ENCODE data around the gene SGCA.

Gene SGCA

DNA sequence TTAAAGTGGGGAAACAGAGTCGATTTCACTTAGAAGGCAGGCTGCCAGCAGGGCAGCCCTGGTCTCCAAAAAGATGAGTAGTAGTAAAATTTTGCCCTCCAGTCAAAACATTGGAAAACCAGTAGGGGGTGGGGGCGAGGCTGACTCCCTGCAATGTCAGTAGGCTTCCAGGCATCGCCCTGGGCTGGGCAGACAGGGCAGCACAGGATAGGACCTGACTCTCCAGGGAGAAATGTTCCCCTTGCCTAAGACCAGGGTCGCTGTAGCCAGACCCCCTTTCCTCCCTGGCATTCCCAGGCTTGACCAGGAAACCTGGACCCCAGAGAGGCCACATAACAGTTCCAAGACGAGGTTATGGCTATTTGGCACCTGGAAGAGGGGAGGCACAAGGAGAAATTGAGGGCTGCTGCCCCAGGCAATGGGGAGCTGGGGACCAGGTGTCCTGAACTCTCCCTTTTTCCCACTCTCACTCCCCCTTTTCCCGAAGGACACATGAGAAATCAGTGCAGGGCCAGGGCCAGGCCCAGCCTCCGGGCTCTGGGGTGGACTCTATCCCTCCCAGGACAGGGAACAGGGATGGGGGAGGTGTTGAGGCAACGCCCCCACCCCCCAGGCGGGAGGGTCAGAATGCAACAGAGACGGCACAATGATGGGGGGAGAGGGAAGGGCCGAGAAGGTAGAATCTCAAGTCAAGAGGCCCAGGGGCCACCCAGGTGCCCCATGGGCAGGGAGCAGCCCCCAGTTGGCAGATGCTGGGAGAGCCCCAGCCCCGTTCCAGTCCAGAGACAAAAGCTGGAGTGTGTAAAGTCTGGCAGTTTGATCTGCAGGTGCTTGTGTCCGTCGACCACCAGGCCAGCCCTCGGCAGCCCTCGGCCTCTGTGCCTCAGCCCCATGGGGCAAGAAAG, 31.3 kb upstream of the SGCA start:
- no peak for DNase-seq (ENCODE audit: insufficient read length, low spot score)
- 0 out of 2 replicates have a peak, but pooled peaks have one; percentile 35 for TF ChIP-seq POLR2AphosphoS5 (IDR thresholded peaks at IDR 0.05; ENCODE audit: low read depth, low read length)
- TF ChIP-seq POU2F2 (IDR thresholded peaks at IDR 0.05; ENCODE audit: low read depth, low read length) = no peak
- no peak for TF ChIP-seq PAX5 (IDR thresholded peaks at IDR 0.05; ENCODE audit: insufficient read depth, low read length, severe bottlenecking)
- no peak for TF ChIP-seq POLR2A (IDR thresholded peaks at IDR 0.05; ENCODE audit: low read depth, low read length)
- TF ChIP-seq TAF1 (IDR thresholded peaks at IDR 0.05; ENCODE audit: low read depth, low read length) = no peak
- no peak for TF ChIP-seq SPI1 (IDR thresholded peaks at IDR 0.05; ENCODE audit: low read depth, low read length)

DNA sequence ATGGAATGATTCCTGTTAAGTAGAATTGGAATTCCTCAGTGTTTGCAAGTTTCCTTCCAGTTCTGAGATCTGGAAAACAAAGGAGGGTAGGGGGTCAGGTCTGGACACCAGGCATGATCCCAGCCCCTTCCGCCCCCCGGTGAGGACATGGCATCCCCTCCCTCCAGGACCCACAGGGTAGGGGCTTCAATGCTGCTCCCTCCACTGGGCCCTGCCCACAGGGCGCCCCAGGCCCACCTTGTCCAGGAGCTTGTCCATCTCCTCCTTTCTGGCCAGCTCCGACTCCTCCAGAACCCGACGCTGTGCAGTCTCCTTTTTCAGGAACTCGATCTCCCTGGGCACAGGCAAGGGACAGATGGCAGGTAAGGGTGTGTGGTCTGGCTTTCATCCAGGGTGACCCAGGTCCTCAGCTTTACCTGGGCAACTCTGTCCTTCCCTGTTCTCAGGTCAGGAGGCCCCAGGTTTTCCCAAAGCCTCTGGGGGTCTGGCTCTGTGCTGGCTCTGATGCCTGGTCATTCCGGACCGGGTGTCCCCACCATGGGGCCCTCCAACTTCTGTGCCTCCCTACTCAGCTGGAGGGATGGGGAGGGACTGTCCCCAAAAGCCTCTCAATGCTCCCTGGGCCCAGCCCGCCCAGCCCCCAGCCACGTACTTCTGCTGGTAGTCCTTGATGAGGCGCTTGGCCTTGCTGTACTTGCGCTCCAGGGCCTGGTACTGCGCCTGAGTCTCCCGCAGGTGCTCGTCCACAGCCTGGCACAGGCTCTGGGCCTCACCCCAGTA, 30.3 kb upstream of the SGCA start:
- TF ChIP-seq SPI1 (IDR thresholded peaks at IDR 0.05; ENCODE audit: low read depth, low read length) = no peak
- no peak for TF ChIP-seq POLR2AphosphoS5 (IDR thresholded peaks at IDR 0.05; ENCODE audit: low read depth, low read length)
- no peak for TF ChIP-seq PAX5 (IDR thresholded peaks at IDR 0.05; ENCODE audit: insufficient read depth, low read length, severe bottlenecking)
- TF ChIP-seq POU2F2 (IDR thresholded peaks at IDR 0.05; ENCODE audit: low read depth, low read length) = no peak
- no peak for TF ChIP-seq POLR2A (IDR thresholded peaks at IDR 0.05; ENCODE audit: low read depth, low read length)
- FAIRE-seq (no peak), DNase-seq (ENCODE audit: insufficient read length, low spot score) (no peak)

More for the DNA sequence above, 31.3 kb upstream of the SGCA start:
- FAIRE-seq = no peak

- no peak for DNase-seq (ENCODE audit: insufficient read length, low spot score)
- no peak for TF ChIP-seq TAF1 (IDR thresholded peaks at IDR 0.05; ENCODE audit: low read depth, low read length)
- TF ChIP-seq POLR2AphosphoS5 (IDR thresholded peaks at IDR 0.05; ENCODE audit: low read depth, low read length) = no peak
- TF ChIP-seq POU2F2 (IDR thresholded peaks at IDR 0.05; ENCODE audit: low read depth, low read length) = no peak
- no peak for TF ChIP-seq SPI1 (IDR thresholded peaks at IDR 0.05; ENCODE audit: low read depth, low read length)
- TF ChIP-seq PAX5 (IDR thresholded peaks at IDR 0.05; ENCODE audit: insufficient read depth, low read length, severe bottlenecking) = no peak
- no peak for TF ChIP-seq POLR2A (IDR thresholded peaks at IDR 0.05; ENCODE audit: low read depth, low read length)
- no peak for FAIRE-seq
These were observed 29.6 kb upstream of the SGCA start for GRCh38 chr17:50136096-50136687.

DNA sequence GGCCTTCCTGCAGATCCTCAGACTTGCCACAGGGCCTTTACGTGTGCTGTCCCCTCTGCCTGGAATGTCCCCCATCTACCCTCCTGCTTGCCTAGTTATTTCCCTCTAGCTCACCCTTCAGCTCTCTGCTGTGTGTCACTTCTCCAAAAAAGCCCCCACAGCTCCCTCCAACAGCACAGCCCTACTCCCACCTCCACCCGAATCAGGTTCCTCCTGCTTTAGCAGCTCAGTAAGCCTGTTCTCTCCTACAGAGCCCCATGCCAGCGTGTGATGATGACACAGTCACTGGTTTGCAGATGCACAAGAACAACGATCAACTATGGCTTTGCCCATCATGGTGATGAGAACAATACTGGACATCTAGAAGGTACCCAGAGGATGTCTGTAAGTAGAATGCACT, 28.8 kb upstream of the SGCA start:
- DNase-seq (ENCODE audit: insufficient read length, low spot score) (no peak), FAIRE-seq (no peak)
- TF ChIP-seq POLR2A (IDR thresholded peaks at IDR 0.05; ENCODE audit: low read depth, low read length) = no peak
- no peak for TF ChIP-seq TAF1 (IDR thresholded peaks at IDR 0.05; ENCODE audit: low read depth, low read length)

- FAIRE-seq (peak; percentile 13), DNase-seq (ENCODE audit: insufficient read length, low spot score) (no peak)
- TF ChIP-seq POU2F2 (IDR thresholded peaks at IDR 0.05; ENCODE audit: low read depth, low read length) (no peak), POLR2A (IDR thresholded peaks at IDR 0.05; ENCODE audit: low read depth, low read length) (no peak), PAX5 (IDR thresholded peaks at IDR 0.05; ENCODE audit: insufficient read depth, low read length, severe bottlenecking) (no peak), SPI1 (IDR thresholded peaks at IDR 0.05; ENCODE audit: low read depth, low read length) (no peak), TAF1 (IDR thresholded peaks at IDR 0.05; ENCODE audit: low read depth, low read length) (no peak), POLR2AphosphoS5 (IDR thresholded peaks at IDR 0.05; ENCODE audit: low read depth, low read length) (no peak)
These were observed 26.5 kb upstream of the SGCA start for GRCh38 chr17:50139185-50139783.

GRCh38 chr17:50139950-50140885, 25.6 kb upstream of the SGCA start:
- TF ChIP-seq SPI1 (IDR thresholded peaks at IDR 0.05; ENCODE audit: low read depth, low read length) = no peak
- no peak for TF ChIP-seq POLR2AphosphoS5 (IDR thresholded peaks at IDR 0.05; ENCODE audit: low read depth, low read length)
- TF ChIP-seq POU2F2 (IDR thresholded peaks at IDR 0.05; ENCODE audit: low read depth, low read length) = no peak
- TF ChIP-seq PAX5 (IDR thresholded peaks at IDR 0.05; ENCODE audit: insufficient read depth, low read length, severe bottlenecking) = no peak
- peak; percentile 89 for DNase-seq (ENCODE audit: insufficient read length, low spot score)
- peak; percentile 99 for FAIRE-seq

DNA sequence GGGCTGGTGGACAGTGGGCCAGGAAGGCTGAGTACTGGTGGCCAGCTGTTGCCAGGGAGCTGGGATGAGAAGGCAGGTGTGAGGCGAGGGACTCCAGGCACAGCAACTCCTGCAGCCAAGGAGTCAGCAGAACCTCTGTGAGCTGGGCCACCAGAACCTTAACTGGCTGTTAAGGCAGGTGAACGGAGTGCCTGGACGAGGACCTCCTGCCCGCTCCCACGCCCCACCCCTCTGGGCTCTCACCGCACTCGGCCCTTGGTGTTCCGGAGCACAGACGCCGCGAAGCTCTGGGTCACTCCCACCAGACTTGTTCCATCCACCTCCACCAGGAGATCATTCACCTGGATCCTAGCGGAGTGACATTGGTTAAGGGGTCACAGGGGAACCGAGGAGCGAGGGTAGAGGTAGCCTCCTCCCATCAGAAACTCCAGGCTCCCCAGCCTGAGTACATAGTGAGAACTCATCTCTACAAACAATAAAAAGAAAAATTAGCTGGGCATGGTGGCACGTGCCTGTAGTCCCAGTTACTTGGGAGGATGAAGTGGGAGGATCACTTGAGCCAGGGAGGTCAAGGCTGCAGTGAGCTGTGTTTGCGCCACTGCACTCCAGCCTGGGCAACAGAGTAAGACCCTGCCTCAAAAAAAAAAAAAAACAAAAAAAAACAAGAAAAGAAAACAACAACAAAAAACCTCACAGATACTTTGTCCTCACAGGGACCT, 24.6 kb upstream of the SGCA start:
- DNase-seq (ENCODE audit: insufficient read length, low spot score) (no peak), FAIRE-seq (no peak)
- TF ChIP-seq POLR2A (IDR thresholded peaks at IDR 0.05; ENCODE audit: low read depth, low read length) (no peak), POLR2AphosphoS5 (IDR thresholded peaks at IDR 0.05; ENCODE audit: low read depth, low read length) (no peak), SPI1 (IDR thresholded peaks at IDR 0.05; ENCODE audit: low read depth, low read length) (no peak), TAF1 (IDR thresholded peaks at IDR 0.05; ENCODE audit: low read depth, low read length) (no peak), POU2F2 (IDR thresholded peaks at IDR 0.05; ENCODE audit: low read depth, low read length) (no peak), PAX5 (IDR thresholded peaks at IDR 0.05; ENCODE audit: insufficient read depth, low read length, severe bottlenecking) (no peak)

DNA sequence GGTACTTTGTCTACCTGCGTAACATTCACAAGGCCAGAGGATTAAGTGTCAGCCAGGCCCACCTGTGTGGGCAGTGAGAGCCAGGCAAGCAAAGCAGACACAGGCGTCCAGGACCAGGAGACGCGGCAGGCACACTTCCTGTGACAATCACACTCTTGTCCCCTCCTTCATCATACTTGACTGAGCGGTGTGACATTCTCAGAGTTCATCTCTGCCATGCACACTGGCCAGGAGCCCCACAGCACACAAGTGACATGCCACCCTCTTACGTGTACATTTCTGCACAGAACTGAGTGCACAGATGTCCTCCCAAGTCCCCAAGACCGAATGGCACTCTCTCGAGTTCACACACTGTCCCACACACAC, 24.1 kb upstream of the SGCA start:
- FAIRE-seq = peak; percentile 48
- no peak for DNase-seq (ENCODE audit: insufficient read length, low spot score)
- TF ChIP-seq POLR2AphosphoS5 (IDR thresholded peaks at IDR 0.05; ENCODE audit: low read depth, low read length) = no peak
- no peak for TF ChIP-seq POLR2A (IDR thresholded peaks at IDR 0.05; ENCODE audit: low read depth, low read length)
- TF ChIP-seq POU2F2 (IDR thresholded peaks at IDR 0.05; ENCODE audit: low read depth, low read length) = no peak
- TF ChIP-seq TAF1 (IDR thresholded peaks at IDR 0.05; ENCODE audit: low read depth, low read length) = no peak
- TF ChIP-seq SPI1 (IDR thresholded peaks at IDR 0.05; ENCODE audit: low read depth, low read length) = no peak
- no peak for TF ChIP-seq PAX5 (IDR thresholded peaks at IDR 0.05; ENCODE audit: insufficient read depth, low read length, severe bottlenecking)
